CD4-positive, alpha-beta memory T cell (primary cell): ENCODE measurements around the gene VPS26B. TPM values are rescaled to one million over a fixed set of nuclear protein-coding genes. Genes with fewer than 3 reads are reported as not detected.
A peak's percentile ranks its signal among the peaks of the same experiment; 100 is the strongest.

Experiments used
- CTCF ChIA-PET: fragments of 350-600 bp; sonication (Branson Sonifier 250); formaldehyde crosslinking; loops from one replicate; lab custom pipeline; 2021; ENCODE audit warnings: inconsistent platforms; ENCODE audit not compliant: partially characterized antibody; lab: Charles Lee
- POLR2A ChIA-PET: fragments of 350-600 bp; sonication (Branson Sonifier 250); formaldehyde crosslinking; loops from one replicate; lab custom pipeline; 2021; ENCODE audit not compliant: partially characterized antibody; lab: Charles Lee
- DNase-seq, 5 donors: peaks; one replicate each; pipeline versions ENCODE4 v3.0.0 to v3.0.0-alpha.2; 2020 to 2022; ENCODE audit warnings: mixed read lengths in 1 of 5
- H3K27ac ChIP-seq: one replicate; pipeline ENCODE4 v1.7.0; 2013; ENCODE audit warnings: low read depth, low read length
- H3K27me3 ChIP-seq: 2 replicates; pipeline ENCODE4 v1.7.0; 2013; ENCODE audit warnings: mild to moderate bottlenecking, low read length, moderate library complexity; ENCODE audit not compliant: insufficient read depth
- H3K36me3 ChIP-seq: 2 replicates; pipeline ENCODE4 v1.7.0; 2013; ENCODE audit warnings: mild to moderate bottlenecking, low read length, moderate library complexity; ENCODE audit not compliant: insufficient read depth
- H3K4me1 ChIP-seq: 2 replicates; pipeline ENCODE4 v1.7.0; 2013; ENCODE audit warnings: mild to moderate bottlenecking, low read length, moderate library complexity; ENCODE audit not compliant: insufficient read depth
- H3K4me3 ChIP-seq, 2 donors: one replicate each; pipeline ENCODE4 v1.7.0; 2013; ENCODE audit warnings: low read length in 2 of 2, mild to moderate bottlenecking in 1 of 2
- H3K9me3 ChIP-seq, 2 donors: one replicate each; pipeline ENCODE4 v1.7.0; 2013; ENCODE audit warnings: low read length in 2 of 2, control low read depth in 1 of 2; ENCODE audit not compliant: control insufficient read depth in 1 of 2
- H3K27ac Mint-ChIP-seq, 7 donors: one replicate each; pipeline ENCODE4 v1.8.0; 2020 to 2021; ENCODE audit warnings: mixed read lengths in 7 of 7, mild to moderate bottlenecking in 6 of 7, inconsistent platforms in 3 of 7, moderate library complexity in 3 of 7
- H3K27me3 Mint-ChIP-seq, 2 donors: one replicate each; pipeline ENCODE4 v1.8.0; 2020 to 2021; ENCODE audit warnings: mixed read lengths in 2 of 2
- H3K36me3 Mint-ChIP-seq, 2 donors: one replicate each; pipeline ENCODE4 v1.8.0; 2020 to 2021; ENCODE audit warnings: mixed read lengths in 2 of 2, inconsistent platforms in 1 of 2, mild to moderate bottlenecking in 1 of 2
- H3K4me1 Mint-ChIP-seq, 4 donors: one replicate each; pipeline ENCODE4 v1.8.0; 2020 to 2021; ENCODE audit warnings: mixed read lengths in 4 of 4, mild to moderate bottlenecking in 1 of 4
- H3K4me3 Mint-ChIP-seq, 8 donors: one replicate each; pipeline ENCODE4 v1.8.0; 2020 to 2021; ENCODE audit warnings: mixed read lengths in 8 of 8, mild to moderate bottlenecking in 7 of 8, moderate library complexity in 6 of 8, inconsistent platforms in 3 of 8
- H3K9me3 Mint-ChIP-seq, 8 donors: one replicate each; pipeline ENCODE4 v1.8.0; 2020 to 2021; ENCODE audit warnings: mixed read lengths in 8 of 8, mild to moderate bottlenecking in 5 of 8, inconsistent platforms in 3 of 8, moderate library complexity in 1 of 8
- intact Hi-C: fragments of 100-400 bp; cut with micrococcal nuclease; formaldehyde crosslinking; loops from one replicate; pipeline ENCODE4 v1.15.1; 2023
- polyA plus RNA-seq, 2 donors: library from polyadenylated mRNA; unstranded; fragments of 300-500 nt; fragmentation: Illumina TruSeq; gene quantifications; one replicate each; pipeline ENCODE4 v1.2.3, GENCODE V29; 2021
- total RNA-seq, 2 experiments: library from RNA; stranded (reverse); gene quantifications; one replicate each; pipeline ENCODE4 v1.2.3, GENCODE V29; 2021

VPS26B gene
- total and polyA plus RNA-seq, 4 experiments from 2014 or later, result 49.6 to 76.6 (median 64.4) TPM

DNA sequence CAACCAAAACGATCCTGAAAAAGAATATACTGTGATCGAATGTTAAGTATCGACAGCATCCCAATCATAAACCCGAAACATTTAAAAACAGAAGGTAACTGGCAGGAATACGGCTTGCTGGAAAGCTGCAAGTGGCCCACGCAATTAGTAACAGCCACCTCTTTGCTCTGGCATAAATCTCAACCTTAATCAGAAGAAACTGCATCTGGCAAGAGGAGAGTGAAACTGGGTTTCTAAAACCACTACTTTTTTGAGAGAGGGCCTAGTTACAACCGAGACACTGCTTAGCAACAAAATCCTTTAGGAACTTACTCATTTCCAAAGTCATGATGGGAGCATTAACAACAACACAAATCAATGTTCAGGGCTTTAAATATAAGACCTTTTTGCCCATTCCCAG lies 8.6 kb upstream of the VPS26B start:
- DNase-seq, result no peak
- H3K27ac Mint-ChIP-seq, result no peak overlapping the region
- no peak overlapping the region for H3K4me3 Mint-ChIP-seq
- H3K36me3 Mint-ChIP-seq, result peaks cover 43 to 50% of the 10 kb centered on the region in 2 donors
- CTCF ChIA-PET, result no interaction called here
- Histone ChIP-seq H3K27me3 (no peaks in the 10 kb centered on the region), H3K4me1 (no peaks in the 10 kb centered on the region), H3K27ac (no peak overlapping the region), H3K4me3 (no peak overlapping the region), H3K36me3 (peaks cover 18% of the 10 kb centered on the region), H3K9me3 (no peaks in the 10 kb centered on the region)
- POLR2A ChIA-PET, result interaction anchor here (1.0 kb wide), 1 partner anchor 9 kb away, joined by 3 read pairs; the partner anchor contains the start of genes NCAPD3 and VPS26B
- H3K9me3 Mint-ChIP-seq, result no peaks in the 10 kb centered on the region
- H3K27me3 Mint-ChIP-seq, result no peaks in the 10 kb centered on the region
- peaks cover 14 to 21% (median 18%) of the 10 kb centered on the region in 4 donors for H3K4me1 Mint-ChIP-seq
- intact Hi-C loops, result no loop called here

- intact Hi-C loops, result no loop called here
- no peaks in the 10 kb centered on the region for H3K27me3 ChIP-seq
- Mint-ChIP-seq H3K4me3 (no peak overlapping the region), H3K36me3 (peaks cover 39 to 44% of the 10 kb centered on the region in 2 donors), H3K4me1 (peaks cover 11 to 21% (median 15%) of the 10 kb centered on the region in 4 donors), H3K9me3 (no peaks in the 10 kb centered on the region), H3K27me3 (no peaks in the 10 kb centered on the region), H3K27ac (no peak overlapping the region)
- H3K36me3 ChIP-seq, result peaks cover 17% of the 10 kb centered on the region
- peaks cover under 1% of the 10 kb centered on the region for H3K4me1 ChIP-seq
- no peak overlapping the region for H3K4me3 ChIP-seq
- no peaks in the 10 kb centered on the region for H3K9me3 ChIP-seq
- ChIA-PET POLR2A (no interaction called here), CTCF (interaction anchor here (1.7 kb wide), 1 partner anchor 10 kb away, joined by 5 read pairs; no protein-coding TSS in a partner anchor)
- no peak overlapping the region for H3K27ac ChIP-seq
- DNase-seq, result no peak
Observed at GRCh38 chr11:134216816-134217215, 7.7 kb upstream of the VPS26B start.

- POLR2A ChIA-PET, result interaction anchor here (0.7 to 4.2 kb wide), 12 partner anchors 11 to 189 kb away, joined by 3 to 92 read pairs (median 9); partner anchors contain the start of genes ACAD8, GLB1L2, GLB1L3 and JAM3
- Mint-ChIP-seq H3K4me3 (peak overlapping the region; percentile 82 to 97 (median 96)), H3K27me3 (no peaks in the 10 kb centered on the region), H3K36me3 (peaks cover 19 to 42% of the 10 kb centered on the region in 2 donors), H3K9me3 (peaks cover 0 to 3% (median 0%) of the 10 kb centered on the region in 8 donors), H3K4me1 (peaks cover 45 to 67% (median 49%) of the 10 kb centered on the region in 4 donors), H3K27ac (peak overlapping the region; percentile 66 to 99 (median 84))
- Histone ChIP-seq H3K27ac (peak overlapping the region; percentile 95), H3K4me1 (peaks cover 45% of the 10 kb centered on the region), H3K9me3 (no peaks in the 10 kb centered on the region), H3K36me3 (peaks cover 6% of the 10 kb centered on the region), H3K27me3 (no peaks in the 10 kb centered on the region), H3K4me3 (peak overlapping the region; percentile 83 to 100)
- no peak for DNase-seq
- CTCF ChIA-PET, result interaction anchor here (1.4 to 5.0 kb wide), 6 partner anchors 16 to 53 kb away, joined by 5 to 38 read pairs (median 8); partner anchors contain the start of gene GLB1L3
- intact Hi-C loops, result no loop called here
Observed at GRCh38 chr11:134223121-134223520, 1.4 kb upstream of the VPS26B start.

GRCh38 chr11:134224710-134225664 lies 516 bp downstream of the VPS26B start:
- Mint-ChIP-seq H3K27ac (peak overlapping the region; percentile 78 to 99 (median 92)), H3K36me3 (peaks cover 10 to 32% of the 10 kb centered on the region in 2 donors), H3K4me3 (peak overlapping the region; percentile 93 to 98 (median 94)), H3K4me1 (peaks cover 51 to 78% (median 61%) of the 10 kb centered on the region in 4 donors), H3K9me3 (peaks cover 0 to 3% (median 0%) of the 10 kb centered on the region in 8 donors), H3K27me3 (no peaks in the 10 kb centered on the region)
- H3K4me3 ChIP-seq, result peak overlapping the region; percentile 70 to 83
- intact Hi-C loops, result loop anchor here (1.0 to 2.0 kb wide), 7 partner anchors 18 to 280 kb away; partner anchors contain the start of genes ACAD8, GLB1L2, GLB1L3 and THYN1
- ChIA-PET POLR2A (interaction anchor here (0.9 to 4.2 kb wide), 23 partner anchors 9 to 280 kb away, joined by 3 to 92 read pairs (median 7); partner anchors contain the start of genes ACAD8, GLB1L2, GLB1L3 and IGSF9B), CTCF (interaction anchor here (0.7 to 5.0 kb wide), 13 partner anchors 9 to 141 kb away, joined by 3 to 38 read pairs (median 5); partner anchors contain the start of genes ACAD8, GLB1L3 and THYN1)
- DNase-seq, result peak; percentile 45 to 74 (median 49)
- H3K27me3 ChIP-seq, result no peaks in the 10 kb centered on the region
- peak overlapping the region; percentile 95 for H3K27ac ChIP-seq
- H3K36me3 ChIP-seq, result no peaks in the 10 kb centered on the region
- H3K4me1 ChIP-seq, result peaks cover 62% of the 10 kb centered on the region
- no peaks in the 10 kb centered on the region for H3K9me3 ChIP-seq

GRCh38 chr11:134226806-134227325 lies 2.4 kb downstream of the VPS26B start:
- ChIA-PET CTCF (interaction anchor here (0.6 to 5.0 kb wide), 6 partner anchors 14 to 176 kb away, joined by 3 to 38 read pairs (median 4); partner anchors contain the start of genes ACAD8 and THYN1), POLR2A (interaction anchor here (1.3 to 4.2 kb wide), 2 partner anchors 25 to 30 kb away, joined by 3 to 92 read pairs; partner anchors contain the start of genes ACAD8 and THYN1)
- peak overlapping the region in 1 of 7 donors; percentile 48 for H3K27ac Mint-ChIP-seq
- H3K27me3 Mint-ChIP-seq, result no peaks in the 10 kb centered on the region
- H3K4me3 ChIP-seq, result peak overlapping the region in 1 of 2 donors; percentile 18
- peaks cover 3 to 29% of the 10 kb centered on the region in 2 donors for H3K36me3 Mint-ChIP-seq
- peak overlapping the region in 7 of 8 donors; percentile 61 to 98 (median 94) for H3K4me3 Mint-ChIP-seq
- peaks cover 60 to 87% (median 74%) of the 10 kb centered on the region in 4 donors for H3K4me1 Mint-ChIP-seq
- intact Hi-C loops, result no loop called here
- no peak overlapping the region for H3K27ac ChIP-seq
- no peak for DNase-seq
- H3K4me1 ChIP-seq, result peaks cover 71% of the 10 kb centered on the region
- no peaks in the 10 kb centered on the region for H3K36me3 ChIP-seq
- H3K27me3 ChIP-seq, result no peaks in the 10 kb centered on the region
- H3K9me3 ChIP-seq, result no peaks in the 10 kb centered on the region
- peaks cover 0 to 3% (median 0%) of the 10 kb centered on the region in 8 donors for H3K9me3 Mint-ChIP-seq

DNA sequence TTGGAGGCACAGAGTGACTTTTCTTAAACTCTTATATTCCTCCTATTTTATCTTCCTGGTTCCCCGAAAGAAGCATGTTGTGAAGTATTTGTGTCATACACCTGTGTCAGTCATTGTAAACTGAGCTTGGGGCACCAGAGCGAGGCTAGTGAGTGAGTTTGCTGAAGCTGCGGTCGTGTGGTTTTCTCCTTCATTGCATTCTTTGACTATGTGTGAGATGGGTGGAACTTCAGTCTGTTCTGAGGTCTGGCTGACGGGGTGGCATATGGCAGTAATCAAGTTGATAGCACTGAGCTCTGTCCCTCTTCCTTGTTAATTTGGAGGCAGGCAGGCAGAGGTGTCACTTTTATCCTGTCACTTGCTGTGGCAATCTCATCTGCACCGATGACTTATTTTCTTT lies 4.2 kb downstream of the VPS26B start:
- Histone ChIP-seq H3K4me1 (peaks cover 63% of the 10 kb centered on the region), H3K4me3 (no peak overlapping the region), H3K27me3 (no peaks in the 10 kb centered on the region), H3K9me3 (no peaks in the 10 kb centered on the region), H3K36me3 (no peaks in the 10 kb centered on the region), H3K27ac (no peak overlapping the region)
- Mint-ChIP-seq H3K4me1 (peaks cover 55 to 78% (median 70%) of the 10 kb centered on the region in 4 donors), H3K36me3 (peaks cover 3 to 33% of the 10 kb centered on the region in 2 donors), H3K27me3 (no peaks in the 10 kb centered on the region), H3K4me3 (peak overlapping the region in 5 of 8 donors; percentile 11 to 52 (median 36)), H3K9me3 (peaks cover 0 to 2% (median 0%) of the 10 kb centered on the region in 8 donors), H3K27ac (peak overlapping the region in 5 of 7 donors; percentile 25 to 72 (median 32))
- intact Hi-C loops, result no loop called here
- CTCF ChIA-PET, result interaction anchor here (0.8 to 0.9 kb wide), 2 partner anchors 33 to 301 kb away, joined by 3 read pairs; no protein-coding TSS in a partner anchor
- POLR2A ChIA-PET, result interaction anchor here (1.4 kb wide), 1 partner anchor 160 kb away, joined by 3 read pairs; the partner anchor contains the start of gene JAM3
- DNase-seq, result peak in 3 of 5 donors; percentile 15 to 45 (median 16)
